IMR-90 (cell line): ENCODE results near the gene NKX1-1. TPM values are rescaled to one million over a fixed set of nuclear protein-coding genes. Genes with fewer than 3 reads are reported as not detected.

Experiments used
- ATAC-seq: fragments of 200-7000 bp; cut with Tn5 transposase; 2 replicates; pipeline ENCODE4 v1.9.1; 2020; ENCODE audit warnings: low read depth, mild to moderate bottlenecking, moderate library complexity
- BruUV-seq: library from RNA; stranded (reverse); fragments of 400-500 nt; replicated peaks from 2 replicates; lab custom pipeline; 2021; lab: Mats Ljungman, UMichigan
- CTCF ChIA-PET: fragments of 300-600 bp; formaldehyde crosslinking; extraction: SDS; loops from one replicate; lab custom pipeline; 2021; ENCODE audit warnings: antibody characterized with exemption; lab: Yijun Ruan, JAX
- POLR2A ChIA-PET: fragments of 300-600 bp; sonication (Branson Sonifier 250); formaldehyde crosslinking; loops from one replicate; lab custom pipeline; 2022; ENCODE audit warnings: antibody characterized with exemption; ENCODE audit not compliant: unreplicated experiment; lab: Charles Lee
- DNase-seq: peaks from one replicate; pipeline ENCODE4 v3.0.0; 2013
- H2AFZ ChIP-seq: replicated peaks from 2 replicates; pipeline ENCODE3; 2013; ENCODE audit warnings: low read length, mild to moderate bottlenecking; ENCODE audit not compliant: poor library complexity
- H2AK5ac ChIP-seq: 2 replicates; pipeline ENCODE4 v1.6.1; 2013; ENCODE audit warnings: low read depth, low read length, inconsistent platforms
- H2AK9ac ChIP-seq: replicated peaks from 2 replicates; pipeline ENCODE3; 2013; ENCODE audit warnings: mild to moderate bottlenecking, low read depth, low read length, moderate library complexity; ENCODE audit not compliant: poor library complexity
- H2BK120ac ChIP-seq: 2 replicates; pipeline ENCODE4 v1.6.1; 2013; ENCODE audit warnings: low read depth, low read length, inconsistent platforms
- H2BK15ac ChIP-seq: 3 replicates; pipeline ENCODE4 v1.6.1; 2013; ENCODE audit warnings: low read depth, low read length, inconsistent platforms
- H2BK20ac ChIP-seq: 2 replicates; pipeline ENCODE4 v1.6.1; 2013; ENCODE audit warnings: low read depth, mild to moderate bottlenecking, inconsistent platforms, low read length, moderate library complexity
- H2BK5ac ChIP-seq: 2 replicates; pipeline ENCODE4 v1.6.1; 2013; ENCODE audit warnings: mild to moderate bottlenecking, low read depth, low read length, inconsistent platforms; ENCODE audit not compliant: poor library complexity, severe bottlenecking
- H3K14ac ChIP-seq: replicated peaks from 2 replicates; pipeline ENCODE4 v1.6.1; 2013; ENCODE audit warnings: low read depth, low read length, inconsistent platforms
- H3K18ac ChIP-seq: 2 replicates; pipeline ENCODE4 v1.6.1; 2013; ENCODE audit warnings: low read depth, low read length, control low read depth
- H3K23ac ChIP-seq: 2 replicates; pipeline ENCODE4 v1.6.1; 2013; ENCODE audit warnings: low read depth, low read length, inconsistent platforms
- H3K27ac ChIP-seq: 2 replicates; pipeline ENCODE4 v1.5.1; 2013; ENCODE audit warnings: mild to moderate bottlenecking, control low read depth, low read length; ENCODE audit not compliant: insufficient read depth
- H3K27me3 ChIP-seq: 2 replicates; pipeline ENCODE4 v1.6.1; 2013; ENCODE audit warnings: low read length; ENCODE audit not compliant: control insufficient read depth, insufficient read depth
- H3K36me3 ChIP-seq: 2 replicates; pipeline ENCODE4 v1.6.1; 2013; ENCODE audit warnings: low read length, mixed read lengths; ENCODE audit not compliant: control insufficient read depth, insufficient read depth
- H3K4ac ChIP-seq: 2 replicates; pipeline ENCODE4 v1.6.1; 2013; ENCODE audit warnings: low read depth, low read length, inconsistent platforms
- H3K4me1 ChIP-seq: 2 replicates; pipeline ENCODE4 v1.6.1; 2013; ENCODE audit warnings: low read length, mixed read lengths; ENCODE audit not compliant: control insufficient read depth, insufficient read depth
- H3K4me2 ChIP-seq: 2 replicates; pipeline ENCODE4 v1.6.1; 2013; ENCODE audit warnings: low read depth, mild to moderate bottlenecking, control low read depth, low read length, moderate library complexity
- H3K4me3 ChIP-seq: 2 replicates; pipeline ENCODE4 v1.5.1; 2013; ENCODE audit warnings: low read depth, mild to moderate bottlenecking, control low read depth, low read length, moderate library complexity; ENCODE audit not compliant: insufficient read depth
- H3K56ac ChIP-seq: 2 replicates; pipeline ENCODE4 v1.6.1; 2013; ENCODE audit warnings: low read length, inconsistent platforms; ENCODE audit not compliant: insufficient read depth; ENCODE audit errors: extremely low read depth
- H3K79me1 ChIP-seq, 2 experiments: 2 replicates each; pipeline ENCODE4 v1.6.1; 2013; ENCODE audit warnings: low read length in 2 of 2, inconsistent platforms in 1 of 2, low read depth in 1 of 2
- H3K9ac ChIP-seq: 2 replicates; pipeline ENCODE4 v1.6.1; 2013; ENCODE audit warnings: low read depth, low read length, control low read depth
- H3K9me1 ChIP-seq: 2 replicates; pipeline ENCODE4 v1.6.1; 2013; ENCODE audit warnings: low read length, inconsistent platforms; ENCODE audit not compliant: insufficient read depth
- H3K9me3 ChIP-seq: 2 replicates; pipeline ENCODE4 v1.6.1; 2013; ENCODE audit warnings: low read length; ENCODE audit not compliant: control insufficient read depth, insufficient read depth
- H4K20me1 ChIP-seq: 2 replicates; pipeline ENCODE4 v1.6.1; 2013; ENCODE audit warnings: low read length, inconsistent platforms; ENCODE audit not compliant: insufficient read depth
- H4K5ac ChIP-seq: 2 replicates; pipeline ENCODE4 v1.6.1; 2013; ENCODE audit warnings: mild to moderate bottlenecking, low read depth, low read length, control low read depth
- H4K8ac ChIP-seq, 2 experiments: 2 replicates each; pipeline ENCODE4 v1.6.1; 2013; ENCODE audit warnings: low read depth in 2 of 2, low read length in 2 of 2, control low read depth in 1 of 2, inconsistent platforms in 1 of 2
- H4K91ac ChIP-seq: 2 replicates; pipeline ENCODE4 v1.6.1; 2013; ENCODE audit warnings: low read depth, low read length, inconsistent platforms; ENCODE audit not compliant: insufficient read depth
- BHLHE40 ChIP-seq: fragments of 150-350 bp; IDR thresholded peaks from 2 replicates; pipeline ENCODE4 v1.6.1; 2016; ENCODE audit warnings: mild to moderate bottlenecking, low read depth, low read length
- CEBPB ChIP-seq: IDR thresholded peaks from 2 replicates; pipeline ENCODE4 v1.6.1; 2012; ENCODE audit warnings: low read depth, low read length, improper control_type of control experiment
- CHD1 ChIP-seq: IDR thresholded peaks from 2 replicates; pipeline ENCODE4 v1.6.1; 2012; ENCODE audit warnings: low read depth, low read length, improper control_type of control experiment
- CTCF ChIP-seq: conservative IDR thresholded peaks from 2 replicates; pipeline ENCODE4 v1.5.1; 2012; ENCODE audit warnings: mild to moderate bottlenecking, low read depth, low read length, improper control_type of control experiment
- ELK1 ChIP-seq: fragments of 150-350 bp; IDR thresholded peaks from 2 replicates; pipeline ENCODE4 v1.6.1; 2016; ENCODE audit warnings: low read depth, mild to moderate bottlenecking, low read length, moderate library complexity, borderline replicate concordance
- MAFK ChIP-seq: IDR thresholded peaks from 2 replicates; pipeline ENCODE4 v1.6.1; 2012; ENCODE audit warnings: low read depth, low read length, improper control_type of control experiment
- MAZ ChIP-seq: IDR thresholded peaks from 2 replicates; pipeline ENCODE4 v1.6.1; 2012; ENCODE audit warnings: low read depth, mild to moderate bottlenecking, low read length, improper control_type of control experiment, moderate library complexity, borderline replicate concordance
- MXI1 ChIP-seq: IDR thresholded peaks from 2 replicates; pipeline ENCODE4 v1.6.1; 2012; ENCODE audit warnings: low read depth, mild to moderate bottlenecking, low read length, moderate library complexity, borderline replicate concordance
- NFE2L2 ChIP-seq: fragments of 150-350 bp; IDR thresholded peaks from 2 replicates; pipeline ENCODE4 v1.6.1; 2016; ENCODE audit warnings: low read depth, mild to moderate bottlenecking, low read length
- POLR2A ChIP-seq: IDR thresholded peaks from 2 replicates; pipeline ENCODE4 v1.6.1; 2012; ENCODE audit warnings: mild to moderate bottlenecking, low read depth, low read length
- RAD21 ChIP-seq: IDR thresholded peaks from 2 replicates; pipeline ENCODE4 v1.6.1; 2012; ENCODE audit warnings: low read length, improper control_type of control experiment
- RCOR1 ChIP-seq: IDR thresholded peaks from 2 replicates; pipeline ENCODE4 v1.6.1; 2012; ENCODE audit warnings: mild to moderate bottlenecking, low read length, improper control_type of control experiment; ENCODE audit not compliant: insufficient replicate concordance
- RFX5 ChIP-seq: IDR thresholded peaks from 2 replicates; pipeline ENCODE4 v1.8.0; 2012; ENCODE audit warnings: low read depth, mild to moderate bottlenecking, low read length, moderate library complexity
- SMC3 ChIP-seq: fragments of 150-350 bp; IDR thresholded peaks from 2 replicates; pipeline ENCODE4 v1.6.1; 2016; ENCODE audit warnings: low read depth, mild to moderate bottlenecking, antibody characterized with exemption, low read length, moderate library complexity
- WGBS, 2 experiments: methylation state at CpG; one replicate each; pipeline versions ENCODE4 v1.1.5 to v1.1.7; 2013; ENCODE audit warnings: missing lambda C conversion rate in 2 of 2; ENCODE audit not compliant: insufficient read length in 1 of 2; ENCODE audit errors: extremely low coverage in 2 of 2; 5-methylcytosine and 5-hydroxymethylcytosine counted together
- dilution Hi-C: fragments of 300-500 bp; cut with HindIII; formaldehyde crosslinking; loops from one replicate; pipeline ENCODE4 v1.14.3; 2018; ENCODE audit warnings: low sequenced_read_pairs; ENCODE audit not compliant: unreplicated experiment
- in situ Hi-C: fragments of 300-500 bp; cut with MboI; formaldehyde crosslinking; loops from 3 replicates; pipeline ENCODE4 v1.14.3; 2019; ENCODE audit warnings: low sequenced_read_pairs, inconsistent platforms, mixed read lengths
- intact Hi-C: fragments of 100-400 bp; cut with micrococcal nuclease; formaldehyde crosslinking; loops from 2 replicates; pipeline ENCODE4 v1.10.0; 2022
- polyA plus RNA-seq, 3 experiments: library from polyadenylated mRNA; depleted of rRNA; stranded (reverse); fragments of >200 nt; gene quantifications; 2 replicates each; pipeline ENCODE4 v1.2.3, GENCODE V29; 2012; ENCODE audit warnings: low replicate concordance in 1 of 3
- total RNA-seq: library from RNA; depleted of rRNA; stranded (reverse); fragments of >200 nt; gene quantifications from 2 replicates; pipeline ENCODE4 v1.2.3, GENCODE V29; 2012
- TF ChIP-seq, protein P1 (sequence below): fragments of 150-350 bp; IDR thresholded peaks from 2 replicates; pipeline ENCODE4 v1.6.1; 2017; ENCODE audit warnings: mild to moderate bottlenecking, antibody characterized with exemption, low read length, low read depth

Gene NKX1-1
- total and polyA plus RNA-seq, 2 of the 4 experiments (the other 2 are of a cell fraction), result not detected

DNA sequence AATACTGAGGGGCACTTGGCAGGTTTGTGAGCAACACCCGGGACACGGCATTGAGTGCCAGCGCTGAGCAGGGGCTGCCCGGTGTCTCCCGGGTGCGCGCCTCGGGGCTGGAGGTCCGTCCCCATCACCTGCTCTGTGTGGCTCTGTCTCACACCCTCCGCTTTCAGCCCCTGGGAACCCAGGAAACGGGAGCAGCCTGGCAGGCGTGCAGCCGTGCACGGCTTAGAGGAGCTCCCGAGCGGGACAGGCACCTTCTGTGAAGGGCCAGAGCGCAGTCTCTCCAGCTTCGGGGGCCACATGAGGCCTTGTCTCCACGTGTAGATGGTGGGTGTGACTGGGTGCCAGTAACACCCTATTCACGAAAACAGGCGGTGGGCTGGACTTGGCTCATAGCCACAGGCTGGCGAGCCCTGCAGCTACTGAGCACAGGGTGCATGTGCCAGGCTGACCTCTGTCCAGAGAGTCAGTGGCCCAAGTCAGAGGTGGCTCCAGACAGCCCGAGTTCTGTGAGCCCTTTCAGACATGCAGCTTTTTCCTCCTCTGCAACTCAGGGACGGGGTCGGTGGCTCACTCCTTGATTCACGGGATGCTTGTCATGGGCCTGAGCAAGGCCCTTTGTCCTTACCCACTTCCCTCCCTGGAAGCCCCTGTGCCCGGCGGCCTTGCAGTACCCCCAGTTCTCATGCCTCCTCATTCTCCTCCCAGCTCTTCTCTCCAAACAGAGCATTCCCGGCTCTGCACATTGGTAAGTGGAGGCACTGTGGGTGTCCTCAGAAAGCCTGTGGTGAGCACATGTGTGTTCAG, 35.7 kb downstream of the NKX1-1 start:
- Histone ChIP-seq H3K14ac (no peak overlapping the region), H3K18ac (no peak overlapping the region), H3K9ac (no peak overlapping the region), H3K56ac (no peak overlapping the region), H3K27me3 (no peaks in the 10 kb centered on the region), H4K91ac (no peak overlapping the region), H2AFZ (no peak overlapping the region), H3K4ac (no peak overlapping the region), H3K4me2 (no peak overlapping the region), H2AK9ac (no peak overlapping the region), H3K9me1 (no peaks in the 10 kb centered on the region; the same call in 1 of the 2 replicates), H2AK5ac (no peak overlapping the region), H3K79me1 (no peaks in the 10 kb centered on the region), H3K4me3 (no peak overlapping the region), H3K23ac (no peak overlapping the region), H3K36me3 (peaks cover 27% of the 10 kb centered on the region), H4K5ac (no peak overlapping the region), H2BK20ac (no peak overlapping the region), H3K4me1 (no peaks in the 10 kb centered on the region), H3K27ac (no peak overlapping the region), H4K8ac (no peak overlapping the region), H3K9me3 (no peaks in the 10 kb centered on the region; the same call in 1 of the 2 replicates), H2BK5ac (no peak overlapping the region), H2BK120ac (no peak overlapping the region), H2BK15ac (no peak overlapping the region), H4K20me1 (no peaks in the 10 kb centered on the region)
- CTCF ChIA-PET, result no interaction called here
- no peak for ATAC-seq
- intact Hi-C loops, result no loop called here
- BruUV-seq, result no TSS peak
- 91% methylated on average over 13 of the region's 29 CpGs; no CpG with 5 or more reads in 1 of the 2 experiments for WGBS, 2 experiments
- POLR2A ChIA-PET, result no interaction called here
- dilution Hi-C loops, result no loop called here
- no peak for DNase-seq
- in situ Hi-C loops, result no loop called here
- no peak for TF ChIP-seq ELK1
- no peak for TF ChIP-seq RAD21
- no peak for TF ChIP-seq BHLHE40
- no peak for TF ChIP-seq MXI1
- no peak for TF ChIP-seq RFX5
- TF ChIP-seq RCOR1, result no peak
- TF ChIP-seq CHD1, result no peak
- no peak for TF ChIP-seq CEBPB
- TF ChIP-seq, protein P1, sequence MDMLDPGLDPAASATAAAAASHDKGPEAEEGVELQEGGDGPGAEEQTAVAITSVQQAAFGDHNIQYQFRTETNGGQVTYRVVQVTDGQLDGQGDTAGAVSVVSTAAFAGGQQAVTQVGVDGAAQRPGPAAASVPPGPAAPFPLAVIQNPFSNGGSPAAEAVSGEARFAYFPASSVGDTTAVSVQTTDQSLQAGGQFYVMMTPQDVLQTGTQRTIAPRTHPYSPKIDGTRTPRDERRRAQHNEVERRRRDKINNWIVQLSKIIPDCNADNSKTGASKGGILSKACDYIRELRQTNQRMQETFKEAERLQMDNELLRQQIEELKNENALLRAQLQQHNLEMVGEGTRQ, result no peak
- TF ChIP-seq POLR2A, result no peak
- no peak for TF ChIP-seq CTCF
- TF ChIP-seq NFE2L2, result no peak
- TF ChIP-seq MAZ, result no peak
- TF ChIP-seq MAFK, result no peak
- TF ChIP-seq SMC3, result no peak
